Ectodermal cell (in vitro differentiated cells): ENCODE results near the gene TEX30.
"Not testable (repeated sequence)": the region's sequence is repeated elsewhere in the genome, so short reads cannot be mapped to it uniquely, and the experiment has no call there.

Experiments used
- H3K27ac ChIP-seq: 2 replicates; pipeline ENCODE4 v1.7.0; 2013; ENCODE audit warnings: mild to moderate bottlenecking, low read depth, low read length; ENCODE audit not compliant: insufficient read depth, poor library complexity, severe bottlenecking
- H3K27me3 ChIP-seq: 2 replicates; pipeline ENCODE4 v1.7.0; 2013; ENCODE audit warnings: mild to moderate bottlenecking, low read length; ENCODE audit not compliant: insufficient read depth, control insufficient read depth, poor library complexity, severe bottlenecking
- H3K36me3 ChIP-seq: one replicate; pipeline ENCODE4 v1.7.0; 2013; ENCODE audit warnings: low read length; ENCODE audit not compliant: control insufficient read depth, insufficient read depth
- H3K4me1 ChIP-seq: one replicate; pipeline ENCODE4 v1.7.0; 2013; ENCODE audit warnings: low read length; ENCODE audit not compliant: control insufficient read depth, insufficient read depth
- H3K4me3 ChIP-seq: 2 replicates; pipeline ENCODE4 v1.7.0; 2013; ENCODE audit warnings: low read depth, low read length, control low read depth; ENCODE audit not compliant: insufficient read depth
- H3K9me3 ChIP-seq: 2 replicates; pipeline ENCODE4 v1.7.0; 2013; ENCODE audit warnings: mild to moderate bottlenecking, low read length, moderate library complexity; ENCODE audit not compliant: control insufficient read depth
- WGBS, 2 experiments: methylation state at CpG; one replicate each; pipeline ENCODE4 v1.1.7; 2013; ENCODE audit warnings: missing lambda C conversion rate in 2 of 2; 5-methylcytosine and 5-hydroxymethylcytosine counted together

The TEX30 gene

DNA sequence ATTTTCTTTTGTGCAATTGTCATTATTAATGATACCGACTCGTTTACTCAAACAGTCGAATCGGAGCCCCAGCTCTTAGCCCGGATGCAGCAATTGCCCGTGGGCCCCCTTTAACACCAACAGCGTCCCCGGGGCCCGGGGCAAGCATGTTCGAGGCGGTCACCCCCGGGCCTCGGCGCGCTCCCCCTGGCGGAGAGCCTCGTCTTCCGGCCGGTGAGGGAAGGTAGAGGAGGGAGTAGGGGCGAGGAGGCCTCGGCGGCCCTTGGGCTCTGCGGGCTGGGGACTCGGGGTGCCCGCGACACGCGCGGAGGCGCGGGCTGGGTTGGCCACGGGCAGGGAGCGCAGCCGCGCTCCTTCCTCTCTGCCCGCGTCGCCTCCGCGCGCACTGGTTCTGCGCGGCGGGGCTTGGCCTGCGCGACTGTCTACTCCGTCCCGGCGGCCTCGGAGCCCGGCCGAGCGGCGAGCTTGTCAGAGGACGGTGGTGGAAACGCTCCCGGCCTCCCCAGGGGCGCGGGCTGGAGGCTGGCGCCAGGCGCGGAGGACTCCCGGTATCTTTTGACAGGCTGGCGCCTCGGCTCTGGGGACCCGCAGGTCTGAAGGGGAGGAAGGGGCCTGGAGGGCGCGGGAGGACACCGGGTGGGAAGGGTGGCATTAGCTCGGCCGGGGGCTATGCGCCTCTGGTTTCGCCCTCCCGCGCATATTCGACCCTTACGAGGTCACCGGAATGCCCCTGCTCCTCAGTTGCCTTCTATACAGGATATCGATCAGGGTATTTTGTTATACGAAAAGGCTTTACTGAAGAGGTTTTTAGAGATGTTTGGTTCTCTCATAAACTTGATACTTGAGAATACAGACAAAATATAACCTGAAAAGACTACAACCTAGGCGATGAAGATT, 26.8 kb upstream of the TEX30 start:
- peak overlapping the region; percentile 72 for H3K4me3 ChIP-seq
- H3K27ac ChIP-seq, result no peak overlapping the region
- no peaks in the 10 kb centered on the region for H3K4me1 ChIP-seq
- no peaks in the 10 kb centered on the region for H3K36me3 ChIP-seq
- 3 to 4% methylated on average over 80 to 81 of the region's 81 CpGs for WGBS, 2 experiments
- no peaks in the 10 kb centered on the region for H3K9me3 ChIP-seq
- peaks cover 37% of the 10 kb centered on the region for H3K27me3 ChIP-seq

GRCh38 chr13:102799426-102800144, 26.0 kb upstream of the TEX30 start:
- H3K4me3 ChIP-seq, result peak overlapping the region; percentile 72
- H3K27me3 ChIP-seq, result peaks cover 37% of the 10 kb centered on the region
- H3K36me3 ChIP-seq, result no peaks in the 10 kb centered on the region
- H3K27ac ChIP-seq, result no peak overlapping the region
- 1 to 2% methylated on average over 69 of the region's 69 CpGs for WGBS, 2 experiments
- no peaks in the 10 kb centered on the region for H3K4me1 ChIP-seq
- no peaks in the 10 kb centered on the region for H3K9me3 ChIP-seq

DNA sequence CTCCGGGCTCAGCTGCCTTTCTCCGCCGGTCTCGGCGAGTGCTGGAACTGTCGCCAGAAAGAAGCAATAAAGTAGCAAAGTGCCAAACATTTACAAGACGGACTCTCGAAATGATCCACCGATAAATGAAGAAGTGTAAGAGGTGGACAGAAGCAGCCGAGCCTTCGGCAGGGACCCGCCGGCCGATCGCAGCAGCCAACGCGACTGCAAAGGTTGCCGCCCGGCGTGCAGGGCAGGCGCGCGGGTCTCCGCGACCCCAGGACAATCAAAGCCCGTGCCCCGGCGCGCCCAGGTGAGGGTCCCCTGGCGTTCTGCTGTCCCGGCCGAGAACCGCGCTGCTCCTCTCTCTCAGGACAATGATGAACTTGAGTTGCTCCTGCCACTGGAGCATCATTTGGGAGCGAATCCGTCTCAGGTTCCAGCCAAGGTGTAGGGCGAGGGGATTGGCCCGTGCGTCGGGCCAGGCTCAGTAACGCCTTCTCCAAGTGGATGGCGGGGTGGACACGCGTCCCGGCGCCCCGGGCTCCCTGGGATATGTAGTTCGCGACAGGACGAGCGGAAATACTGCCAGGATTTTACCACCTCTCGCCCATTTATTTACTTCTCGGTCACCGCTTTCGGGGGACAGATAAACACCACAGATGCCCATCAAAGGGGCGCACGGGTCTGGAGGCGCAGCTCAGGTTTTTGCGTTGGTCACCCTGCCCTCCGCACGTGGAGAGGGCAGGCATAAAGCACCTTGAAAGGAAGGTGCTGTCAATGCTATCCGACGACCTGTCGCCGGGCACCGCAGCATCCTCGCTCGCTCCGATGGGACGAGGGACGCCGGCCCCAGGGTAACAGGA, 25.2 kb upstream of the TEX30 start, which contains the start of the genes BIVM and POGLUT2:
Gene BIVM (plus strand): TSS at position 539 of the 845 bp plus-strand sequence. CDS start 8,149 bp downstream, outside the sequence.
Gene POGLUT2 (minus strand): TSS at position 396 of the 845 bp plus-strand sequence. CDS start 306 bp downstream, at position 90.
- Histone ChIP-seq H3K4me3 (peak within 1 kb of the TSS; percentile 72), H3K9me3 (no peaks in the 10 kb centered on the region), H3K27ac (no peak within 1 kb of the TSS), H3K36me3 (no peaks in the 10 kb centered on the region), H3K27me3 (peaks cover 37% of the 10 kb centered on the region), H3K4me1 (no peaks in the 10 kb centered on the region)
- 0% methylated on average over 72 of the region's 72 CpGs for WGBS, 2 experiments

- no peaks in the 10 kb centered on the region for H3K36me3 ChIP-seq
- 64 to 65% methylated on average over 8 to 9 of the region's 9 CpGs for WGBS, 2 experiments
These were observed 20.2 kb upstream of the TEX30 start for GRCh38 chr13:102793611-102794355.

GRCh38 chr13:102792396-102792795, 18.8 kb upstream of the TEX30 start:
- Histone ChIP-seq H3K4me1 (no peaks in the 10 kb centered on the region), H3K27ac (no peak overlapping the region), H3K27me3 (no peaks in the 10 kb centered on the region), H3K9me3 (no peaks in the 10 kb centered on the region), H3K36me3 (no peaks in the 10 kb centered on the region), H3K4me3 (no peak overlapping the region)
- 85 to 90% methylated on average over 1 of the region's 1 CpG for WGBS, 2 experiments

More at GRCh38 chr13:102793611-102794355, 20.2 kb upstream of the TEX30 start:
- no peak overlapping the region for H3K27ac ChIP-seq
- no peaks in the 10 kb centered on the region for H3K9me3 ChIP-seq
- no peaks in the 10 kb centered on the region for H3K4me1 ChIP-seq
- H3K4me3 ChIP-seq, result no peak overlapping the region
- H3K27me3 ChIP-seq, result peaks cover 14% of the 10 kb centered on the region

- Histone ChIP-seq H3K27ac (no peak overlapping the region), H3K4me3 (no peak overlapping the region), H3K4me1 (no peaks in the 10 kb centered on the region), H3K27me3 (no peaks in the 10 kb centered on the region), H3K9me3 (no peaks in the 10 kb centered on the region), H3K36me3 (no peaks in the 10 kb centered on the region)
- 94 to 95% methylated on average over 8 of the region's 8 CpGs for WGBS, 2 experiments
These were observed 15.1 kb upstream of the TEX30 start for GRCh38 chr13:102788683-102789082.

- 94 to 97% methylated on average over 3 of the region's 3 CpGs for whole genome bisulfite sequencing, 2 experiments
- Histone ChIP-seq H3K27ac (no peak overlapping the region), H3K36me3 (peaks cover 8% of the 10 kb centered on the region), H3K9me3 (no peaks in the 10 kb centered on the region), H3K27me3 (no peaks in the 10 kb centered on the region), H3K4me1 (no peaks in the 10 kb centered on the region), H3K4me3 (no peak overlapping the region)
These were observed 10.9 kb upstream of the TEX30 start for GRCh38 chr13:102784483-102784882.

DNA sequence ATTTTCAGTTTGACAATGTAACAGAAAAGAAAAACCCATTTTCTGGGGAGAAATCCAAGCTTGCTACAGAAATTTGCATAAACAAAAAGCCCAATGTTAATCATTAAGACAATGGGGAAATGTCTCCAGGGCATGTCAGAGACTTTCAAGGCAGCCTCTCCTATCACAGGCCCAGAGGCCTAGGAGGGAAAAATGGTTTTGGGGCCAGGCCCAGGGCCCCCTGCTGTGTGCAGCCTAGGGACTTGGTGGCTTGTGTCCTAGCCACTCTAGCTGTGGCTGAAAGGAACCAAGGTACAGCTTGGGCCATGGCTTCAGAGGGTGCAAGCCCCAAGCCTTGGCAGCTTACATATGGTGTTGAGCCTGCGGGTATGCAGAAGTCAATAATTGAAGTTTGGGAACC, 8.0 kb upstream of the TEX30 start:
- H3K36me3 ChIP-seq, result peaks cover 8% of the 10 kb centered on the region
- no peaks in the 10 kb centered on the region for H3K9me3 ChIP-seq
- H3K27ac ChIP-seq, result no peak overlapping the region
- WGBS, 2 experiments, result 90 to 100% methylated on average over 1 of the region's 1 CpG
- H3K4me3 ChIP-seq, result no peak overlapping the region
- H3K27me3 ChIP-seq, result no peaks in the 10 kb centered on the region
- H3K4me1 ChIP-seq, result no peaks in the 10 kb centered on the region

GRCh38 chr13:102780656-102781055, 7.1 kb upstream of the TEX30 start:
- H3K27me3 ChIP-seq, H3K27ac ChIP-seq, H3K4me3 ChIP-seq, H3K36me3 ChIP-seq, H3K9me3 ChIP-seq, H3K4me1 ChIP-seq: not testable (repeated sequence)
- WGBS, 2 experiments, result 87 to 91% methylated on average over 4 of the region's 4 CpGs
